T-helper 22 cell (primary cell): ENCODE results near the gene UACA.
"Not testable (repeated sequence)": the region's sequence is repeated elsewhere in the genome, so short reads cannot be mapped to it uniquely, and the experiment has no call there.

Source experiments
- DNase-seq: peaks from one replicate; pipeline ENCODE4 v3.0.0-alpha.2; 2020; ENCODE audit warnings: low read depth

The UACA gene

GRCh38 chr15:70669006-70669602 lies 94.3 kb downstream of the UACA start:
- DNase-seq: no peak

- no peak for DNase-seq
Measured at GRCh38 chr15:70665599-70665998, 97.8 kb downstream of the UACA start.

- no peak for DNase-seq
Measured at GRCh38 chr15:70664494-70664893, 98.9 kb downstream of the UACA start.

- DNase-seq: not testable (repeated sequence)
Measured at GRCh38 chr15:70663069-70663468, 100.3 kb downstream of the UACA start.

GRCh38 chr15:70659662-70660061 lies 103.7 kb downstream of the UACA start:
- DNase-seq: no peak

GRCh38 chr15:70658641-70659040 lies 104.7 kb downstream of the UACA start:
- DNase-seq: no peak

GRCh38 chr15:70653426-70653825 lies 109.9 kb downstream of the UACA start:
- no peak for DNase-seq

GRCh38 chr15:70652341-70652740 lies 111.0 kb downstream of the UACA start:
- DNase-seq: no peak

- DNase-seq: no peak
Measured at GRCh38 chr15:70651303-70651845, 112.0 kb downstream of the UACA start.

GRCh38 chr15:70650567-70651302 lies 112.6 kb downstream of the UACA start:
- no peak for DNase-seq

- no peak for DNase-seq
Measured at GRCh38 chr15:70647396-70647795, 116.0 kb downstream of the UACA start.

GRCh38 chr15:70646169-70646568 lies 117.2 kb downstream of the UACA start:
- DNase-seq: no peak

GRCh38 chr15:70643783-70644125 lies 119.6 kb downstream of the UACA start:
- DNase-seq: no peak

- DNase-seq: no peak
Measured at GRCh38 chr15:70643106-70643782, 120.1 kb downstream of the UACA start.

GRCh38 chr15:70636540-70637165 lies 126.7 kb downstream of the UACA start:
- DNase-seq: no peak

- no peak for DNase-seq
Measured at GRCh38 chr15:70635895-70636294, 127.5 kb downstream of the UACA start.

GRCh38 chr15:70633991-70634390 lies 129.4 kb downstream of the UACA start:
- no peak for DNase-seq

GRCh38 chr15:70633103-70633831 lies 130.1 kb downstream of the UACA start:
- DNase-seq: no peak

GRCh38 chr15:70632491-70633102 lies 130.8 kb downstream of the UACA start:
- DNase-seq: no peak

GRCh38 chr15:70632079-70632478 lies 131.3 kb downstream of the UACA start:
- no peak for DNase-seq

GRCh38 chr15:70629735-70630273 lies 133.6 kb downstream of the UACA start:
- no peak for DNase-seq
